PC-3 (cell line): Measurements from ENCODE around the gene DDX39B. TPM values are rescaled to one million over a fixed set of nuclear protein-coding genes. Genes with fewer than 3 reads are reported as not detected.

ENCODE experiments used
- ATAC-seq: fragments of 200-7000 bp; cut with Tn5 transposase; 2 replicates; pipeline ENCODE4 v1.9.1; 2020; ENCODE audit warnings: mild to moderate bottlenecking, moderate library complexity
- BruUV-seq: library from RNA; stranded (reverse); fragments of 400-500 nt; replicated peaks from 2 replicates; lab custom pipeline; 2021; lab: Mats Ljungman, UMichigan
- CTCF ChIA-PET: fragments of 300-600 bp; sonication (Branson Sonifier 250); formaldehyde crosslinking; loops from one replicate; lab custom pipeline; 2022; ENCODE audit warnings: antibody characterized with exemption; lab: Charles Lee
- POLR2A ChIA-PET: fragments of 300-600 bp; sonication (Branson Sonifier 250); formaldehyde crosslinking; loops from one replicate; lab custom pipeline; 2022; ENCODE audit warnings: antibody characterized with exemption; ENCODE audit not compliant: unreplicated experiment; lab: Charles Lee
- DNase-seq: peaks from one replicate; pipeline ENCODE4 v3.0.0-alpha.2; 2015
- H2AFZ ChIP-seq: fragments of 300-600 bp; sonication (generic); 2 replicates; pipeline ENCODE4 v1.6.0; 2016; ENCODE audit warnings: antibody characterized with exemption, low read length
- H3F3A ChIP-seq: fragments of 300-600 bp; sonication (generic); one replicate; pipeline ENCODE4 v1.6.0; 2017; ENCODE audit warnings: antibody characterized with exemption, low read length, control low read depth, mild to moderate bottlenecking; ENCODE audit not compliant: unreplicated experiment
- H3K27ac ChIP-seq: fragments of 300-600 bp; sonication (generic); 2 replicates; pipeline ENCODE4 v1.5.1; 2016; ENCODE audit warnings: mild to moderate bottlenecking, low read length
- H3K27me3 ChIP-seq: fragments of 300-600 bp; sonication (generic); 2 replicates; pipeline ENCODE4 v1.6.1; 2016; ENCODE audit warnings: low read length, mixed read lengths
- H3K36me3 ChIP-seq: fragments of 300-600 bp; sonication (generic); 2 replicates; pipeline ENCODE4 v1.6.1; 2016; ENCODE audit warnings: low read depth, mixed run types, low read length, mixed read lengths
- H3K4me1 ChIP-seq: fragments of 300-600 bp; sonication (generic); 2 replicates; pipeline ENCODE4 v1.5.1; 2016; ENCODE audit warnings: low read length; ENCODE audit not compliant: insufficient read depth
- H3K4me2 ChIP-seq: fragments of 300-600 bp; sonication (generic); 2 replicates; pipeline ENCODE4 v1.6.0; 2016; ENCODE audit warnings: low read length
- H3K4me3 ChIP-seq: fragments of 300-600 bp; sonication (generic); 2 replicates; pipeline ENCODE4 v1.5.1; 2016; ENCODE audit warnings: mild to moderate bottlenecking, low read length, mixed read lengths
- H3K79me2 ChIP-seq: fragments of 300-600 bp; sonication (generic); 2 replicates; pipeline ENCODE4 v1.6.1; 2017; ENCODE audit warnings: low read length, mixed read lengths
- H3K9ac ChIP-seq: fragments of 300-600 bp; sonication (generic); 2 replicates; pipeline ENCODE4 v1.6.0; 2016; ENCODE audit warnings: mild to moderate bottlenecking, low read length
- H3K9me2 ChIP-seq: fragments of 300-600 bp; sonication (generic); replicated peaks from 2 replicates; pipeline ENCODE4 v1.6.1; 2016; ENCODE audit warnings: mixed run types, low read length, mixed read lengths
- H3K9me3 ChIP-seq: fragments of 300-600 bp; sonication (generic); 2 replicates; pipeline ENCODE4 v1.6.1; 2016; ENCODE audit warnings: low read length, mixed read lengths
- H4K20me1 ChIP-seq: fragments of 300-600 bp; sonication (generic); 2 replicates; pipeline ENCODE4 v1.6.1; 2016; ENCODE audit warnings: low read length, mixed read lengths
- CTCF ChIP-seq: fragments of 300-600 bp; sonication (generic); conservative IDR thresholded peaks from 2 replicates; pipeline ENCODE4 v1.5.1; 2017; ENCODE audit warnings: antibody characterized with exemption, low read depth, mild to moderate bottlenecking, low read length
- EZH2 ChIP-seq: fragments of 300-600 bp; sonication (generic); IDR thresholded peaks from one replicate; pipeline ENCODE4 v1.6.1; 2017; ENCODE audit warnings: antibody characterized with exemption, mild to moderate bottlenecking, low read length; ENCODE audit not compliant: unreplicated experiment
- EZH2phosphoT487 ChIP-seq: fragments of 300-600 bp; sonication (generic); IDR thresholded peaks from 2 replicates; pipeline ENCODE4 v1.6.1; 2018; ENCODE audit warnings: mild to moderate bottlenecking, antibody characterized with exemption, low read length, borderline replicate concordance
- intact Hi-C: fragments of 100-400 bp; cut with micrococcal nuclease; formaldehyde crosslinking; loops from 2 replicates; pipeline ENCODE4 v1.9.0; 2023
- total RNA-seq: library from RNA; depleted of rRNA; stranded (reverse); fragments of >200 nt; gene quantifications from 2 replicates; pipeline ENCODE4 v1.2.3, GENCODE V29; 2014

The DDX39B gene
- total RNA-seq, 1 experiment from 2014 or later = 465 TPM

DNA sequence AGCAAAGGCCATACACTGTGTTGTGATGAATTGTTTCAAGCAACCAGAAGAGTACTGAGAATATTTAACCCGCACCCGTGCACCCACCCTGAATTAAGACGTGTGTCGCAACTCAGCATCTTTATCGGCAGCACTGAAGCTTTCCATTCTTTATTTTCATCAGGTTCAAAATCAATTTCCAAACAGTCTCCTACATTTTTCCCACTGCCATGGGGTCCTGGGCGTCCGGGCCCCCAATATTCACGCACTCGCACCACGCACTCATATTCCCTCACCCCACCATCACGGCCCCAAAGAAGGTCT, 38.6 kb upstream of the DDX39B start:
- Histone ChIP-seq H3K9ac (no peak overlapping the region), H3K27me3 (no peaks in the 10 kb centered on the region), H3K4me1 (peaks cover 11% of the 10 kb centered on the region; the same call in 1 of the 2 replicates), H3K36me3 (no peaks in the 10 kb centered on the region), H4K20me1 (no peaks in the 10 kb centered on the region), H3K27ac (no peak overlapping the region), H2AFZ (peak overlapping the region; percentile 99), H3K9me3 (no peaks in the 10 kb centered on the region), H3K79me2 (no peaks in the 10 kb centered on the region), H3K9me2 (no peaks in the 10 kb centered on the region), H3K4me3 (peak overlapping the region; percentile 83), H3K4me2 (peak overlapping the region; percentile 99), H3F3A (no peaks in the 10 kb centered on the region)
- no peak for DNase-seq
- BruUV-seq = no TSS peak
- intact Hi-C loops = no loop called here
- ChIA-PET POLR2A (no interaction called here), CTCF (interaction anchor here (0.9 to 1.8 kb wide), 2 partner anchors 17 to 18 kb away, joined by 3 to 6 read pairs; no protein-coding TSS in a partner anchor)
- TF ChIP-seq EZH2 = no peak
- TF ChIP-seq CTCF = no peak
- no peak for TF ChIP-seq EZH2phosphoT487
- ATAC-seq = no peak

GRCh38 chr6:31579546-31580437, 38.0 kb upstream of the DDX39B start:
- Histone ChIP-seq H3K79me2 (no peaks in the 10 kb centered on the region), H3K36me3 (no peaks in the 10 kb centered on the region), H3K27ac (no peak overlapping the region), H3K9me3 (no peaks in the 10 kb centered on the region), H4K20me1 (no peaks in the 10 kb centered on the region), H3K4me1 (peaks cover 11% of the 10 kb centered on the region; the same call in 1 of the 2 replicates), H3K4me3 (no peak overlapping the region), H3K9me2 (no peaks in the 10 kb centered on the region), H3F3A (no peaks in the 10 kb centered on the region), H3K27me3 (no peaks in the 10 kb centered on the region), H2AFZ (no peak overlapping the region), H3K4me2 (no peak overlapping the region), H3K9ac (no peak overlapping the region)
- TF ChIP-seq EZH2phosphoT487 (no peak), EZH2 (no peak), CTCF (no peak)
- intact Hi-C loops = no loop called here
- DNase-seq = no peak
- ChIA-PET CTCF (interaction anchor here (1.8 kb wide), 1 partner anchor 18 kb away, joined by 6 read pairs; no protein-coding TSS in a partner anchor), POLR2A (no interaction called here)
- no TSS peak for BruUV-seq
- no peak for ATAC-seq

GRCh38 chr6:31579119-31579505, 37.3 kb upstream of the DDX39B start:
- Histone ChIP-seq H2AFZ (no peak overlapping the region), H3K79me2 (no peaks in the 10 kb centered on the region), H3F3A (no peaks in the 10 kb centered on the region), H3K9ac (no peak overlapping the region), H3K27me3 (no peaks in the 10 kb centered on the region), H4K20me1 (no peaks in the 10 kb centered on the region), H3K4me1 (peaks cover 11% of the 10 kb centered on the region; the same call in 1 of the 2 replicates), H3K9me3 (no peaks in the 10 kb centered on the region), H3K4me2 (no peak overlapping the region), H3K36me3 (no peaks in the 10 kb centered on the region), H3K27ac (no peak overlapping the region), H3K4me3 (no peak overlapping the region), H3K9me2 (no peaks in the 10 kb centered on the region)
- ChIA-PET CTCF (no interaction called here), POLR2A (no interaction called here)
- TF ChIP-seq EZH2 (no peak), EZH2phosphoT487 (no peak), CTCF (no peak)
- intact Hi-C loops = no loop called here
- no TSS peak for BruUV-seq
- no peak for DNase-seq
- ATAC-seq = no peak
